ENCODE data around the gene WDR45B. TPM values are rescaled to one million over a fixed set of nuclear protein-coding genes. Genes with fewer than 3 reads are reported as not detected.

Gene WDR45B
- total and polyA plus RNA-seq, 2 donors (not counting 1 experiment from before 2014, with no cell fraction given), result 54.3 to 72.7 TPM

- H3K36me3 ChIP-seq (replicated peaks in 1 of 2; ENCODE audit: control extremely low read depth in 1 of 2, control insufficient read depth in 1 of 2, extremely low read depth in 1 of 2, insufficient read depth in 2 of 2, low read length in 1 of 2), result no peaks in the 10 kb centered on the region
- intact Hi-C loops (cut with micrococcal nuclease), result no loop called here
- H3K9me3 Mint-ChIP-seq (ENCODE audit: insufficient read depth), result peaks cover 6% of the 10 kb centered on the region
- no peak overlapping the region for H3K27ac Mint-ChIP-seq
- H2AFZ ChIP-seq (ENCODE audit: insufficient read depth, low read depth, low read length, poor library complexity, severe bottlenecking), result peak overlapping the region; percentile 68
- TF ChIP-seq CTCF (IDR thresholded peaks at IDR 0.05) (no peak), EZH2 (IDR thresholded peaks at IDR 0.05; ENCODE audit: borderline replicate concordance, insufficient read depth, low read depth, low read length, poor library complexity, severe bottlenecking) (no peak)
- H3K27me3 Mint-ChIP-seq, result peaks cover 4% of the 10 kb centered on the region
- 42% methylated on average over 48 of the region's 48 CpGs for WGBS (ENCODE audit: insufficient coverage)
- H3K4me3 Mint-ChIP-seq, result peak overlapping the region; percentile 96
- H3K79me2 ChIP-seq (ENCODE audit: control insufficient read depth, insufficient read depth, low read length), result peaks cover 3% of the 10 kb centered on the region
- H3K4me3 ChIP-seq (ENCODE audit: control extremely low read depth in 1 of 5, extremely low read depth in 1 of 5, insufficient read depth in 1 of 5, low read depth in 2 of 5, low read length in 4 of 5), result peak overlapping the region in 4 of 5 experiments; percentile 20 to 70 (median 59)
- POLR2A ChIA-PET, result interaction anchor here (0.6 kb wide), 1 partner anchor 32 kb away, joined by 3 read pairs; no protein-coding TSS in a partner anchor
- peaks cover 10% of the 10 kb centered on the region for H3K4me1 Mint-ChIP-seq
- H3K9ac ChIP-seq (ENCODE audit: low read length), result peak overlapping the region; percentile 62
- H3K27ac ChIP-seq (ENCODE audit: low read length in 2 of 2), result no peak overlapping the region
- ATAC-seq (ENCODE audit: low read depth), result no peak
- H3K9me3 ChIP-seq (ENCODE audit: control extremely low read depth in 1 of 3, control insufficient read depth in 2 of 3, insufficient read depth in 1 of 3, low read length in 2 of 3), result peaks cover 0 to 28% (median 7%) of the 10 kb centered on the region in 3 donors
- H3K4me1 ChIP-seq (ENCODE audit: control insufficient read depth in 2 of 2, insufficient read depth in 2 of 2, low read length in 2 of 2), result peaks cover 8 to 16% of the 10 kb centered on the region in 2 donors
- no peak for DNase-seq
- peak overlapping the region; percentile 95 for H3K4me2 ChIP-seq (replicated peaks; ENCODE audit: low read depth, low read length, poor library complexity, severe bottlenecking)
- CTCF ChIA-PET, result interaction anchor here (0.9 kb wide), 1 partner anchor 11 kb away, joined by 3 read pairs; no protein-coding TSS in a partner anchor
- H3K27me3 ChIP-seq (replicated peaks in 1 of 4; ENCODE audit: control extremely low read depth in 1 of 4, control insufficient read depth in 3 of 4, insufficient read depth in 4 of 4, low read length in 3 of 4), result peaks cover 0 to 11% (median 3%) of the 10 kb centered on the region in 4 experiments
- peaks cover 5% of the 10 kb centered on the region for H4K20me1 ChIP-seq (ENCODE audit: control insufficient read depth, insufficient read depth, low read length, poor library complexity, severe bottlenecking)
Measured at GRCh38 chr17:82696916-82697807, 48.9 kb upstream of the WDR45B start.

DNA sequence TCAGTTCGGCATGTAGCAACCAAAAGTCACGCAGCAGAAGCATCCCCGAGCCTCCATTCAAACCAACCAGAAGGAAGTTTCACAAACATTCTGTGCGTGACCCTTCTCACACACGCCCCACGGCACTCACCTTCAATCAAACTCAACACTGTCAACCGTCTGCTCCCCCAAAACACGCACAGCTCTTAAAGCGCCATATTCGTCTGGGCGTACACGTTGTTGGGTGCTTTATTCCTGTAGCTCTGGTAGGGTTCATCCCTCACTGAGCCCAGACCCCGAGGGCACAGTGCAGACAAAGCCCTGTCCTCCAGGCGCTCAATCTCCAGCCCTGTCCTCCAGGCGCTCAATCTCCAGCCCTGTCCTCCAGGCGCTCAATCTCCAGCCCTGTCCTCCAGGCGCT lies 48.0 kb upstream of the WDR45B start:
- CTCF ChIA-PET, result no interaction called here
- H3K27ac Mint-ChIP-seq, result no peak overlapping the region
- TF ChIP-seq CTCF (IDR thresholded peaks at IDR 0.05) (no peak), EZH2 (IDR thresholded peaks at IDR 0.05; ENCODE audit: borderline replicate concordance, insufficient read depth, low read depth, low read length, poor library complexity, severe bottlenecking) (no peak)
- H3K4me3 ChIP-seq (ENCODE audit: control extremely low read depth in 1 of 5, extremely low read depth in 1 of 5, insufficient read depth in 1 of 5, low read depth in 2 of 5, low read length in 4 of 5), result no peak overlapping the region
- H3K36me3 ChIP-seq (replicated peaks in 1 of 2; ENCODE audit: control extremely low read depth in 1 of 2, control insufficient read depth in 1 of 2, extremely low read depth in 1 of 2, insufficient read depth in 2 of 2, low read length in 1 of 2), result no peaks in the 10 kb centered on the region
- DNase-seq (no peak), ATAC-seq (ENCODE audit: low read depth) (no peak)
- peaks cover 3% of the 10 kb centered on the region for H3K79me2 ChIP-seq (ENCODE audit: control insufficient read depth, insufficient read depth, low read length)
- no peak overlapping the region for H2AFZ ChIP-seq (ENCODE audit: insufficient read depth, low read depth, low read length, poor library complexity, severe bottlenecking)
- intact Hi-C loops (cut with micrococcal nuclease), result no loop called here
- POLR2A ChIA-PET, result no interaction called here
- peaks cover 10% of the 10 kb centered on the region for H3K4me1 Mint-ChIP-seq
- peaks cover 4% of the 10 kb centered on the region for H3K27me3 Mint-ChIP-seq
- H3K4me3 Mint-ChIP-seq, result peak overlapping the region; percentile 56
- peaks cover 8 to 16% of the 10 kb centered on the region in 2 donors for H3K4me1 ChIP-seq (ENCODE audit: control insufficient read depth in 2 of 2, insufficient read depth in 2 of 2, low read length in 2 of 2)
- no peak overlapping the region for H3K9ac ChIP-seq (ENCODE audit: low read length)
- WGBS (ENCODE audit: insufficient coverage), result 97% methylated on average over 13 of the region's 17 CpGs
- peaks cover 6% of the 10 kb centered on the region for H3K9me3 Mint-ChIP-seq (ENCODE audit: insufficient read depth)
- H3K9me3 ChIP-seq (ENCODE audit: control extremely low read depth in 1 of 3, control insufficient read depth in 2 of 3, insufficient read depth in 1 of 3, low read length in 2 of 3), result peaks cover 0 to 28% (median 7%) of the 10 kb centered on the region in 3 donors
- no peak overlapping the region for H3K4me2 ChIP-seq (replicated peaks; ENCODE audit: low read depth, low read length, poor library complexity, severe bottlenecking)
- H3K27me3 ChIP-seq (replicated peaks in 1 of 4; ENCODE audit: control extremely low read depth in 1 of 4, control insufficient read depth in 3 of 4, insufficient read depth in 4 of 4, low read length in 3 of 4), result peaks cover 0 to 11% (median 3%) of the 10 kb centered on the region in 4 experiments
- peaks cover 5% of the 10 kb centered on the region for H4K20me1 ChIP-seq (ENCODE audit: control insufficient read depth, insufficient read depth, low read length, poor library complexity, severe bottlenecking)
- no peak overlapping the region for H3K27ac ChIP-seq (ENCODE audit: low read length in 2 of 2)
